ENCODE results near the gene URM1. TPM values are rescaled to one million over a fixed set of nuclear protein-coding genes. Genes with fewer than 3 reads are reported as not detected.

Gene URM1
- total RNA-seq, 1 experiment from 2014 or later, result 46.6 TPM

DNA sequence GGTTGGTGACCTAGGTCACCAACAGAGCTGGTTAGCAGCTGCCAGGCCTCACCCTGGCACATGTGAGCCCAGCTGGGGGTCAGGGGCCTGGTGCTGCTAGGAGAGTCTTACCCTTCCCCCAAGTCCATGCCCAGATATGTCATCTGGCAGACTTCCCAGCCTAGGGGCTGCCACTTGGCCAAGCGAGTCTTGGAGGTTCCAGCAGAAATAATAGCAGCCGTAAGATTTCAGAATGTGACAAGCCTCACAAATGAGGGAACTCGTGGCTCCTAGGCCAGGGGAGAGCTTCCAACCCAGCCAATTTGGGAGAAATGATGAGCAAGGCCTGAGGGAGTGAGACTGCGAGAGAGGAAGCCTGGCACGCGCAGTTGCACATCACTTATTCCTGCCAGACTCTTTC, 11.1 kb downstream of the URM1 start:
- Histone ChIP-seq H2AFZ (ENCODE audit: low read length) (no peak overlapping the region), H2BK12ac (ENCODE audit: insufficient read length, low read depth, low read length) (no peak overlapping the region), H2BK20ac (ENCODE audit: low read depth, low read length, poor library complexity, severe bottlenecking) (no peak overlapping the region), H2BK15ac (ENCODE audit: low read depth, low read length) (no peak overlapping the region), H3K18ac (ENCODE audit: insufficient read length, low read depth, low read length) (no peak overlapping the region), H3K27me3 (ENCODE audit: insufficient read depth, low read length) (peaks cover 18% of the 10 kb centered on the region), H4K8ac (replicated peaks; ENCODE audit: insufficient read length, low read depth, low read length) (no peak overlapping the region), H3K23me2 (ENCODE audit: insufficient read length, low read depth, low read length, poor library complexity, severe bottlenecking) (no peaks in the 10 kb centered on the region), H2BK120ac (ENCODE audit: low read depth, low read length, poor library complexity, severe bottlenecking) (no peak overlapping the region), H3K79me1 (ENCODE audit: insufficient read depth, low read depth, low read length, poor library complexity, severe bottlenecking) (no peaks in the 10 kb centered on the region), H4K91ac (ENCODE audit: insufficient read length, low read depth, low read length) (no peak overlapping the region), H3K27ac (ENCODE audit: insufficient read length, low read depth, low read length) (no peak overlapping the region), H3K4ac (ENCODE audit: low read depth, low read length) (no peak overlapping the region), H4K5ac (ENCODE audit: insufficient read length, low read depth, low read length) (no peak overlapping the region), H4K20me1 (ENCODE audit: control insufficient read depth, insufficient read depth, insufficient read length) (no peaks in the 10 kb centered on the region), H2AK5ac (ENCODE audit: insufficient read length, low read length) (no peak overlapping the region), H3K4me2 (ENCODE audit: insufficient read depth, insufficient read length, low read length) (peak overlapping the region; percentile 46), H3K9me3 (ENCODE audit: control insufficient read depth, low read depth, low read length) (no peaks in the 10 kb centered on the region), H2BK5ac (ENCODE audit: insufficient read length, low read length) (no peak overlapping the region), H3K79me2 (ENCODE audit: insufficient read depth, low read length) (no peaks in the 10 kb centered on the region), H3K23ac (ENCODE audit: insufficient read length, low read depth, low read length) (no peak overlapping the region), H3K9ac (ENCODE audit: extremely low read depth, insufficient read length, low read length) (peak overlapping the region; percentile 24), H3T11ph (ENCODE audit: low read length) (no peak overlapping the region), H3K4me1 (ENCODE audit: insufficient read depth, low read length) (peaks cover 24% of the 10 kb centered on the region), H3K14ac (ENCODE audit: insufficient read depth, low read length) (no peak overlapping the region; the same call in 1 of the 2 replicates), H3K56ac (ENCODE audit: insufficient read length, low read depth, low read length) (no peak overlapping the region)
- peaks cover 81% of the 10 kb centered on the region for H3K27me3 Mint-ChIP-seq (ENCODE audit: low read depth)
- DNase-seq, result no peak
- no CpG with 5 or more reads among the region's 6 CpGs for WGBS (ENCODE audit: extremely low coverage, insufficient read length, low lambda C conversion rate)
- H3K9me3 Mint-ChIP-seq, result no peaks in the 10 kb centered on the region
- TF ChIP-seq, protein P1, sequence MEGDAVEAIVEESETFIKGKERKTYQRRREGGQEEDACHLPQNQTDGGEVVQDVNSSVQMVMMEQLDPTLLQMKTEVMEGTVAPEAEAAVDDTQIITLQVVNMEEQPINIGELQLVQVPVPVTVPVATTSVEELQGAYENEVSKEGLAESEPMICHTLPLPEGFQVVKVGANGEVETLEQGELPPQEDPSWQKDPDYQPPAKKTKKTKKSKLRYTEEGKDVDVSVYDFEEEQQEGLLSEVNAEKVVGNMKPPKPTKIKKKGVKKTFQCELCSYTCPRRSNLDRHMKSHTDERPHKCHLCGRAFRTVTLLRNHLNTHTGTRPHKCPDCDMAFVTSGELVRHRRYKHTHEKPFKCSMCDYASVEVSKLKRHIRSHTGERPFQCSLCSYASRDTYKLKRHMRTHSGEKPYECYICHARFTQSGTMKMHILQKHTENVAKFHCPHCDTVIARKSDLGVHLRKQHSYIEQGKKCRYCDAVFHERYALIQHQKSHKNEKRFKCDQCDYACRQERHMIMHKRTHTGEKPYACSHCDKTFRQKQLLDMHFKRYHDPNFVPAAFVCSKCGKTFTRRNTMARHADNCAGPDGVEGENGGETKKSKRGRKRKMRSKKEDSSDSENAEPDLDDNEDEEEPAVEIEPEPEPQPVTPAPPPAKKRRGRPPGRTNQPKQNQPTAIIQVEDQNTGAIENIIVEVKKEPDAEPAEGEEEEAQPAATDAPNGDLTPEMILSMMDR (conservative IDR thresholded peaks at IDR 0.05), result no peak
- H3K4me1 Mint-ChIP-seq, result peaks cover 47 to 53% of the 10 kb centered on the region in 2 experiments
- peak overlapping the region in 1 of 2 experiments; percentile 74; a peak in 3 of 5 replicates for H3K4me3 Mint-ChIP-seq
- H3K27ac Mint-ChIP-seq, result no peak overlapping the region
- H3K36me3 Mint-ChIP-seq (ENCODE audit: insufficient read depth in 1 of 3, low read depth in 3 of 3), result peaks cover 12 to 41% (median 35%) of the 10 kb centered on the region in 3 experiments

All from H9 (cell line).